Trophoblast cell (in vitro differentiated cells and primary cell): Measurements from ENCODE around the gene DEFB115.
"Not testable (repeated sequence)": the region's sequence is repeated elsewhere in the genome, so short reads cannot be mapped to it uniquely, and the experiment has no call there.

ENCODE experiments used
- DNase-seq, 2 donors: peaks; one replicate each; pipeline ENCODE4 v3.0.0-alpha.2; 2016
- H2AFZ ChIP-seq: 2 replicates; pipeline ENCODE4 v1.6.1; 2013; ENCODE audit warnings: low read length, moderate library complexity, mild to moderate bottlenecking; ENCODE audit not compliant: insufficient read depth, poor library complexity
- H2AK5ac ChIP-seq: 2 replicates; pipeline ENCODE4 v1.6.1; 2013; ENCODE audit warnings: mild to moderate bottlenecking, low read length
- H2BK120ac ChIP-seq: 2 replicates; pipeline ENCODE4 v1.6.1; 2013; ENCODE audit warnings: low read length, mild to moderate bottlenecking, moderate library complexity; ENCODE audit not compliant: insufficient read depth, poor library complexity
- H2BK12ac ChIP-seq: 2 replicates; pipeline ENCODE4 v1.6.1; 2013; ENCODE audit warnings: mild to moderate bottlenecking, low read length, moderate library complexity
- H2BK5ac ChIP-seq: 2 replicates; pipeline ENCODE4 v1.6.1; 2013; ENCODE audit warnings: low read length, low read depth, moderate library complexity, mild to moderate bottlenecking; ENCODE audit not compliant: poor library complexity
- H3K14ac ChIP-seq: 2 replicates; pipeline ENCODE4 v1.6.1; 2013; ENCODE audit warnings: mild to moderate bottlenecking, low read length
- H3K18ac ChIP-seq: 2 replicates; pipeline ENCODE4 v1.6.1; 2013; ENCODE audit warnings: mild to moderate bottlenecking, low read length
- H3K23ac ChIP-seq: 2 replicates; pipeline ENCODE4 v1.6.1; 2013; ENCODE audit warnings: low read length
- H3K27ac ChIP-seq: 2 replicates; pipeline ENCODE4 v1.5.1; 2013; ENCODE audit warnings: low read depth, mild to moderate bottlenecking, inconsistent platforms, low read length, moderate library complexity
- H3K27me3 ChIP-seq: 2 replicates; pipeline ENCODE4 v1.6.1; 2013; ENCODE audit warnings: inconsistent platforms, mild to moderate bottlenecking, low read length, moderate library complexity; ENCODE audit not compliant: insufficient read depth
- H3K36me3 ChIP-seq, 2 experiments: 1 replicate in 1 of 2; 2 replicates in 1 of 2; pipeline ENCODE4 v1.6.1; 2013; ENCODE audit warnings: low read length in 2 of 2, mild to moderate bottlenecking in 2 of 2, moderate library complexity in 1 of 2; ENCODE audit not compliant: insufficient read depth in 2 of 2, control insufficient read depth in 1 of 2
- H3K4ac ChIP-seq: 2 replicates; pipeline ENCODE4 v1.6.1; 2013; ENCODE audit warnings: low read depth, mild to moderate bottlenecking, low read length, moderate library complexity
- H3K4me1 ChIP-seq, 2 experiments: 1 replicate in 1 of 2; 2 replicates in 1 of 2; pipeline ENCODE4 v1.6.1; 2013; ENCODE audit warnings: low read length in 2 of 2, mild to moderate bottlenecking in 2 of 2, moderate library complexity in 1 of 2; ENCODE audit not compliant: insufficient read depth in 2 of 2, control insufficient read depth in 1 of 2
- H3K4me2 ChIP-seq: 2 replicates; pipeline ENCODE4 v1.6.1; 2013; ENCODE audit warnings: inconsistent platforms, mild to moderate bottlenecking, low read length, moderate library complexity
- H3K4me3 ChIP-seq: 2 replicates; pipeline ENCODE4 v1.5.1; 2013; ENCODE audit warnings: mild to moderate bottlenecking, low read depth, low read length, inconsistent platforms
- H3K79me1 ChIP-seq: one replicate; pipeline ENCODE4 v1.6.1; 2013; ENCODE audit warnings: low read length
- H3K79me2 ChIP-seq: 2 replicates; pipeline ENCODE4 v1.6.1; 2013; ENCODE audit warnings: low read length, mild to moderate bottlenecking; ENCODE audit not compliant: control insufficient read depth, insufficient read depth, poor library complexity
- H3K9ac ChIP-seq: 2 replicates; pipeline ENCODE4 v1.6.1; 2013; ENCODE audit warnings: mild to moderate bottlenecking, low read length
- H3K9me3 ChIP-seq: 2 replicates; pipeline ENCODE4 v1.6.1; 2013; ENCODE audit warnings: low read depth, mild to moderate bottlenecking, control low read depth, inconsistent platforms, low read length; ENCODE audit not compliant: insufficient read depth
- H4K12ac ChIP-seq: 2 replicates; pipeline ENCODE4 v1.6.1; 2013; ENCODE audit warnings: low read depth, mild to moderate bottlenecking, low read length, moderate library complexity
- H4K8ac ChIP-seq: 2 replicates; pipeline ENCODE4 v1.6.1; 2013; ENCODE audit warnings: low read depth, mild to moderate bottlenecking, low read length, moderate library complexity
- H4K91ac ChIP-seq: one replicate; pipeline ENCODE4 v1.6.1; 2013; ENCODE audit warnings: low read depth, mild to moderate bottlenecking, low read length, moderate library complexity
- WGBS: extraction: QIAGEN DNeasy Blood & Tissue Kit; methylation state at CpG from one replicate; pipeline ENCODE4 v1.1.7; 2013; ENCODE audit warnings: missing lambda C conversion rate; ENCODE audit not compliant: insufficient read length, insufficient coverage; ENCODE audit errors: extremely low coverage; 5-methylcytosine and 5-hydroxymethylcytosine counted together

The DEFB115 gene

GRCh38 chr20:31284964-31285363, 27.5 kb downstream of the DEFB115 start:
- H2AK5ac ChIP-seq, H2BK5ac ChIP-seq, H3K4ac ChIP-seq, H4K12ac ChIP-seq, H3K4me3 ChIP-seq, H2AFZ ChIP-seq, H2BK12ac ChIP-seq, H3K79me2 ChIP-seq, H3K9ac ChIP-seq, H3K4me2 ChIP-seq, H3K27ac ChIP-seq, H3K79me1 ChIP-seq, DNase-seq, H3K36me3 ChIP-seq, H3K4me1 ChIP-seq, H2BK120ac ChIP-seq, H3K14ac ChIP-seq, H3K27me3 ChIP-seq, H4K91ac ChIP-seq, H3K23ac ChIP-seq, H4K8ac ChIP-seq, H3K18ac ChIP-seq: not testable (repeated sequence)
- H3K9me3 ChIP-seq = peaks cover 21% of the 10 kb centered on the region
- WGBS = no CpG with 5 or more reads among the region's 7 CpGs

- Histone ChIP-seq H3K14ac (no peak within 1 kb of the TSS), H3K79me2 (no peaks in the 10 kb centered on the region), H3K4me3 (no peak within 1 kb of the TSS), H3K9me3 (peaks cover 5% of the 10 kb centered on the region), H3K79me1 (no peaks in the 10 kb centered on the region), H4K91ac (no peak within 1 kb of the TSS), H4K12ac (no peak within 1 kb of the TSS), H2AFZ (no peak within 1 kb of the TSS), H3K27ac (no peak within 1 kb of the TSS), H3K36me3 (no peaks in the 10 kb centered on the region), H2BK12ac (no peak within 1 kb of the TSS), H3K4me1 (no peaks in the 10 kb centered on the region), H3K4me2 (no peak within 1 kb of the TSS), H3K18ac (no peak within 1 kb of the TSS), H3K27me3 (no peaks in the 10 kb centered on the region), H2AK5ac (no peak within 1 kb of the TSS), H3K9ac (no peak within 1 kb of the TSS), H2BK5ac (no peak within 1 kb of the TSS), H4K8ac (no peak within 1 kb of the TSS), H3K4ac (no peak within 1 kb of the TSS), H2BK120ac (no peak within 1 kb of the TSS), H3K23ac (no peak within 1 kb of the TSS)
- DNase-seq = no peak
- no CpG with 5 or more reads among the region's 8 CpGs for WGBS
Measured at GRCh38 chr20:31308535-31309162, 51.2 kb downstream of the DEFB115 start, which contains the start of gene DEFB116. Gene DEFB116, minus strand, starts transcription at chr20:31308585. Its CDS starts 0 bp downstream, at chr20:31308585.
